Left lung (tissue), 10 donors: Measurements from ENCODE around the gene SHOX. TPM values are rescaled to one million over a fixed set of nuclear protein-coding genes. Genes with fewer than 3 reads are reported as not detected.
"Not testable (repeated sequence)": the region's sequence is repeated elsewhere in the genome, so short reads cannot be mapped to it uniquely, and the experiment has no call there.

ENCODE experiments used
- ATAC-seq: fragments of 200-7000 bp; cut with Tn5 transposase; one replicate; pipeline ENCODE4 v1.9.1; 2020; ENCODE audit warnings: moderate library complexity
- DNase-seq, 4 donors: peaks; one replicate each; pipeline ENCODE4 v3.0.0-alpha.2; 2013 to 2020
- H3K27ac ChIP-seq, 2 donors: fragments of 200-600 bp; sonication (generic) in 1 of 2; one replicate each; pipeline versions ENCODE4 v1.5.0 to v1.8.0; 2020 to 2021
- H3K27me3 ChIP-seq, 2 donors: fragments of 200-600 bp; sonication (generic) in 1 of 2; one replicate each; pipeline versions ENCODE4 v1.5.0 to v1.8.0; 2020 to 2021
- H3K36me3 ChIP-seq, 2 donors: fragments of 200-600 bp; sonication (generic) in 1 of 2; one replicate each; pipeline versions ENCODE4 v1.5.0 to v1.8.0; 2020 to 2021
- H3K4me1 ChIP-seq, 2 donors: fragments of 200-600 bp; one replicate each; pipeline ENCODE4 v1.8.0; 2021
- H3K4me3 ChIP-seq, 2 donors: fragments of 200-600 bp; sonication (generic) in 1 of 2; one replicate each; pipeline versions ENCODE4 v1.5.0 to v1.8.0; 2020 to 2021; ENCODE audit warnings: mild to moderate bottlenecking in 1 of 2
- H3K9me3 ChIP-seq, 2 donors: fragments of 200-600 bp; sonication (generic) in 1 of 2; one replicate each; pipeline versions ENCODE4 v1.5.0 to v1.8.0; 2020 to 2021
- CTCF ChIP-seq, 2 donors: fragments of 200-600 bp; sonication (generic) in 1 of 2; IDR thresholded peaks; one replicate each; pipeline versions ENCODE4 v1.5.0 to v1.8.0; 2021; ENCODE audit warnings: antibody characterized with exemption in 2 of 2
- intact Hi-C, 2 donors: fragments of 100-400 bp; cut with DNase I; formaldehyde crosslinking; loops; one replicate each; pipeline versions ENCODE4 v1.11.2 to v1.14.2; 2022
- polyA plus RNA-seq, 6 donors: library from polyadenylated mRNA; unstranded; fragments of 120-200 nt; gene quantifications; one replicate each; pipeline ENCODE4 v1.2.1, GENCODE V29; 2013; ENCODE audit not compliant: insufficient read length in 6 of 6
- total RNA-seq, 2 donors: library from RNA; stranded (reverse); fragmentation: NEBNext Ultra II Directional; extraction: Animal tissue kit (Norgen Biotek cat#: 25700); gene quantifications; one replicate each; pipeline ENCODE4 v1.2.1, GENCODE V29; 2021
- donor health status: DM: no; HTN: yes; CAD: no.
- donor health status: DM: no; HTN: no; CAD: no.

Gene SHOX
- total and polyA plus RNA-seq, 8 donors: 0.04 to 0.26 (median 0.14) TPM; not detected in 2

DNA sequence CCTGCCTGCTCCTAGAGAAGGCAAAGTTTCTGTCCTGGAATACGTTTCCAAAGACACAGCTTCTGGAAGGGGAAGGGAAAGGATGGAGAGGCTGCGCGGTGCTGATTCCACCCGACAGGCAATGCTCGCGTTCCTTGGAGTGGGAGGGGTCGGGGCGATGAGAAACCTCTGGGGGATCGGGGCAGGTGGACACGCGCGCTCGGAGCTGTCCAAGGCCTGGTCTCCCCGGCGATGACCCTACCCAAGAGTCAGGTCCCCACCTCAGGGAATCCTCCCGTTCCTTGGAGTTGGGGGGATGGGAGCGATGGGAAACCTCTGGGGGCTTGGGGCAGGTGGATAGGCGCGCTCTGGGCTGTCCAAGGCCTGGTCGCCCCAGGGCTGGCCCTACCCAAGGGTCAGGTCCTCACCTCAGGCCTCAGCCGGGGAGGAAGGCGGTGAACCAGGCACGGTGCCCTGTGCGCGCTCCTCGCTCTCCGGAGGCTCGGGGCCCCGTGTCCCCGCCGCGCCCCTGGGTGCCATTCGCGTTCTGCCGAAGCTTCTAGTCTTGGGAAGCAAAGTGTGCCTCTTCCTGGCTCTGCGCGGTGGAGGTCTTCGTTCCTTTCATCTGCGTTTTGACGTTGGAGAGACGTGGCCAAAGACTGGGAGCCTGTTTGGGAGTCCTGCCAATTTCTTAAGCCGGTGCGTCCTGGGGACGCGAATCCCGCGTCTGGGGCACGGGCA, 10.6 kb upstream of the SHOX start:
- no peak for DNase-seq
- Histone ChIP-seq H3K27me3 (peaks cover 18 to 73% of the 10 kb centered on the region in 2 donors), H3K36me3 (no peaks in the 10 kb centered on the region), H3K4me3 (no peak overlapping the region), H3K4me1 (peaks cover 0 to 8% of the 10 kb centered on the region in 2 donors), H3K9me3 (no peaks in the 10 kb centered on the region), H3K27ac (no peak overlapping the region)
- ATAC-seq: no peak
- TF ChIP-seq CTCF (IDR thresholded peaks at IDR 0.05): no peak
- intact Hi-C loops: no loop called here

- Histone ChIP-seq H3K27me3 (peaks cover 18 to 79% of the 10 kb centered on the region in 2 donors), H3K27ac (no peak overlapping the region), H3K9me3 (no peaks in the 10 kb centered on the region), H3K36me3 (no peaks in the 10 kb centered on the region), H3K4me1 (peaks cover 0 to 8% of the 10 kb centered on the region in 2 donors), H3K4me3 (no peak overlapping the region)
- intact Hi-C loops: no loop called here
- DNase-seq: no peak
- TF ChIP-seq CTCF (IDR thresholded peaks at IDR 0.05): no peak
- ATAC-seq: no peak
These were observed 8.7 kb upstream of the SHOX start for GRCh38 chrX:621705-622503.

GRCh38 chrX:622802-623201, 7.8 kb upstream of the SHOX start:
- H3K9me3 ChIP-seq: not testable (repeated sequence)
- H3K27me3 ChIP-seq: peaks cover 18 to 79% of the 10 kb centered on the region in 2 donors

GRCh38 chrX:623268-623598, 7.4 kb upstream of the SHOX start:
- Histone ChIP-seq H3K4me1 (peaks cover 0 to 8% of the 10 kb centered on the region in 2 donors), H3K4me3 (no peak overlapping the region), H3K36me3 (no peaks in the 10 kb centered on the region), H3K27ac (no peak overlapping the region), H3K9me3 (no peaks in the 10 kb centered on the region), H3K27me3 (peaks cover 18 to 79% of the 10 kb centered on the region in 2 donors)
- no peak for TF ChIP-seq CTCF (IDR thresholded peaks at IDR 0.05)
- ATAC-seq: no peak
- intact Hi-C loops: no loop called here
- no peak for DNase-seq

More at GRCh38 chrX:622802-623201, 7.8 kb upstream of the SHOX start:
- H3K4me3 ChIP-seq, H3K4me1 ChIP-seq, DNase-seq, intact Hi-C loops, H3K27ac ChIP-seq, H3K36me3 ChIP-seq, ATAC-seq: not testable (repeated sequence)

- Histone ChIP-seq H3K36me3 (no peaks in the 10 kb centered on the region), H3K4me3 (no peak overlapping the region), H3K27ac (no peak overlapping the region), H3K9me3 (no peaks in the 10 kb centered on the region), H3K27me3 (peaks cover 18 to 75% of the 10 kb centered on the region in 2 donors), H3K4me1 (peaks cover 0 to 8% of the 10 kb centered on the region in 2 donors)
- TF ChIP-seq CTCF (IDR thresholded peaks at IDR 0.05): no peak
- intact Hi-C loops: no loop called here
- no peak for DNase-seq
- ATAC-seq: no peak
These were observed 6.8 kb upstream of the SHOX start for GRCh38 chrX:623599-624315.
